ENCODE data around the gene MLLT1.

The MLLT1 gene

DNA sequence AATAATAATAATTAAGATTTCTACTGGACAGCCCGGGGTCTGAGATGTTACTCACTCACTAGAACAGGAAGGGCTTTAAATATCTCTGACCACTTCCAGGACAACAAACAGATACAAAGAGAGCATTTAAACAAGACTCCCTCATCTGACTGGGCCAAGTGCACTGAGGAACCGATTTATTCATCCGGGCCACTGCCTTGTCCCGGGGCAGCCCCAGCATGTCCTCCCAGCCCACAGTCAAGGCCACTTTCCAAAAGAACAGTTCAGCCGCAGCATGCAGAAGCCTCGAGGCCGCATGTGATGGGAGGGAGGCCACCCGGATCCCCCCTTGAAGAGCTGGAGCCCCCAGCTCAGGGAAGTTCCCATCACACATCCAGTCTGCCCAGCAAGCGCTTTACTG lies 30.5 kb downstream of the MLLT1 start:
- FAIRE-seq: no peak

DNA sequence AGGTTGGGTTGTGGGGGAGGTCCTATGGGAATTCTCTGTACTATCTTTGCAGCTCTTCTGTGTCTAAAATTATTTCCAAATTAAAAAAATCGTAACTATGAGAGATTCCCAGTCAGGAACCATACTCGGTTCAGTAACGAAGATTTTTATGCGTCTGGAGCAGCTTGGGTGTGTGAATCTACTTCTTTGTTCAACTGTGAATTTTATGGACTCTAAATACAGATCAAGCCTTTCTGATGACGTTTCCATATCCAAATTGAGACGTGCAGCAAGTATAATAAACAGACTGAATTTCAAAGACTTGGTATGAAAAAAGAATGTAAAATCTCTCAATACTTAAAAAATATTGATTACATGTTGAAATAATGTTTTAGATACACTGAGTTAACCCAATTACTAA lies 30.9 kb downstream of the MLLT1 start:
- DNase-seq (ENCODE audit: insufficient read length, low spot score) (no peak), FAIRE-seq (no peak)
- no peak for TF ChIP-seq POLR2AphosphoS5 (IDR thresholded peaks at IDR 0.05; ENCODE audit: low read depth, low read length)
- no peak for TF ChIP-seq TAF1 (IDR thresholded peaks at IDR 0.05; ENCODE audit: low read depth, low read length)
- no peak for TF ChIP-seq PAX5 (IDR thresholded peaks at IDR 0.05; ENCODE audit: insufficient read depth, low read length, severe bottlenecking)
- no peak for TF ChIP-seq SPI1 (IDR thresholded peaks at IDR 0.05; ENCODE audit: low read depth, low read length)
- no peak for TF ChIP-seq POU2F2 (IDR thresholded peaks at IDR 0.05; ENCODE audit: low read depth, low read length)
- TF ChIP-seq POLR2A (IDR thresholded peaks at IDR 0.05; ENCODE audit: low read depth, low read length): no peak

More for the DNA sequence above, 30.5 kb downstream of the MLLT1 start:
- TF ChIP-seq POU2F2 (IDR thresholded peaks at IDR 0.05; ENCODE audit: low read depth, low read length) (no peak), POLR2A (IDR thresholded peaks at IDR 0.05; ENCODE audit: low read depth, low read length) (no peak), SPI1 (IDR thresholded peaks at IDR 0.05; ENCODE audit: low read depth, low read length) (no peak), PAX5 (IDR thresholded peaks at IDR 0.05; ENCODE audit: insufficient read depth, low read length, severe bottlenecking) (no peak), TAF1 (IDR thresholded peaks at IDR 0.05; ENCODE audit: low read depth, low read length) (no peak), POLR2AphosphoS5 (IDR thresholded peaks at IDR 0.05; ENCODE audit: low read depth, low read length) (no peak)
- DNase-seq (ENCODE audit: insufficient read length, low spot score): no peak

DNA sequence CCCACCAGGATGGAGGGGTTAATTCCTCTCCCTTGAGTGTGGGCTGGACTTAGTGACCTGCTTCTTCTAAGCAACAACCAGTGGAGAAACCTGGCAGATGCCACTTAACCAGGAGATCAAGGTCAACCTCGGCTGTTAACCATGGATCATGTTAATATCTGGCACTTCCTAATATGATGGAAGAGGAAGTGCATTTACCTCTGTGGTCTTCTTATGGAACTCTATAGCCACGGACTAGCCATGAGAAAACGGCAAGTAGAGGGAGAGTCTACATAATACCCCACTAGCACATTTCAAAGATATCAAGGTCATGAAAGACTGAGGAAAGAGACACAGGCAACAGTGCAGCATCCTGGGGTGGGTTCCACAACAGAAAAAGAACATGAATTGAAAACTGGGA lies 31.4 kb downstream of the MLLT1 start:
- no peak for TF ChIP-seq PAX5 (IDR thresholded peaks at IDR 0.05; ENCODE audit: insufficient read depth, low read length, severe bottlenecking)
- TF ChIP-seq SPI1 (IDR thresholded peaks at IDR 0.05; ENCODE audit: low read depth, low read length): peak; percentile 74
- DNase-seq (ENCODE audit: insufficient read length, low spot score) (no peak), FAIRE-seq (peak; percentile 78)

DNA sequence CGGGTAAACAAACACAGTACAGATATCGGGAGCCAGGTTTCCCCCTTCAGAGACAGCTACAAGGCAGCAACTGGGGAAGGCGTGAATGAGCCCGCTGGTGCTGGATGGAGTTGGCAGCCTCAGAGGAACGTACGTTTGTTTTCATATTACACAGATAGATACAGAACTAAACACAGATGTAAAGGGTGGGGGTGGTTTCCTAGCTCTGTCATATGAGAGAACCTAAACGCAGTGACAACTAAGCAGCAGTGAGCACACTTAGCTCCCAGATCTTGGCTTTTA lies 32.8 kb downstream of the MLLT1 start:
- TF ChIP-seq PAX5 (IDR thresholded peaks at IDR 0.05; ENCODE audit: insufficient read depth, low read length, severe bottlenecking) (no peak), SPI1 (IDR thresholded peaks at IDR 0.05; ENCODE audit: low read depth, low read length) (no peak), POLR2AphosphoS5 (IDR thresholded peaks at IDR 0.05; ENCODE audit: low read depth, low read length) (no peak)
- DNase-seq (ENCODE audit: insufficient read length, low spot score) (no peak), FAIRE-seq (no peak)

DNA sequence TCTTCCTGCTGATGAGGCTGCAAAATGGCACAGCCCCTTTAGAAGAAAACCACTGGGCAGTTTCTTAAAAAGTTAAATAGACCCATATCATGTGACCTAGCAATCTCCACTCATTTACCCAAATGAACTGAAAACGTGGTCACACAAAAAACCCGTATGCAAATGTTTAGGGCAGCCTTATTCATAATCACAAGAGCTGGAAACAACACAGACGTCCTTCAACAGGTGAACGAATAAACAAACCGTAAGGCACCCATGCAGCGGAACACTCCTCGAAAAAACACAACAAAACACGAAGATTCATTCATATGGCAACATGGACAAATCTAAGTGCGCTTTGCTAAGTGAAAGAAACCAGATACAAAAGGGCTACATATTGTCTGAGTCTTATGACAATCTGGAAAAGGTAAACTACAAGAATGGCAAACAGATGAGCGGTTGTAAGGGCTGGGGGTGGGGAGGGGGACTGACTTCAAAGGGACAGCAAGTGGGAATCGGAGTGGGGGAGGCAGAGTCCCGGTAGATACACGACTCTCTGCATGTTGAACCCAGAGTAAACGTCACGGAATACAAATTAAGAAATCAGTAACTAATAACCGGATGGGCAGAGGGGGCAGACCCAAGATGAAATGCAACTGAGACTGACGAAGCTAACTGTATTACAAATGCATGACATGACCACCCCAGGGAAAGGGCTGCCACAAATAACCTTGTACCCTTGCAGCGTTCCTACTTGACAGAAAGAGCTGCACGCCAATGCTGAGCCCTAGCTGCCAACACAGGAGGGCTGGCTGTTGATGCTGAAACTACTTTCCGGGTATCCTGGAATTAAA lies 33.4 kb downstream of the MLLT1 start:
- no peak for TF ChIP-seq PAX5 (IDR thresholded peaks at IDR 0.05; ENCODE audit: insufficient read depth, low read length, severe bottlenecking)
- TF ChIP-seq SPI1 (IDR thresholded peaks at IDR 0.05; ENCODE audit: low read depth, low read length): no peak
- no peak for TF ChIP-seq POU2F2 (IDR thresholded peaks at IDR 0.05; ENCODE audit: low read depth, low read length)
- TF ChIP-seq POLR2AphosphoS5 (IDR thresholded peaks at IDR 0.05; ENCODE audit: low read depth, low read length): no peak
- TF ChIP-seq TAF1 (IDR thresholded peaks at IDR 0.05; ENCODE audit: low read depth, low read length): no peak
- no peak for TF ChIP-seq POLR2A (IDR thresholded peaks at IDR 0.05; ENCODE audit: low read depth, low read length)
- no peak for DNase-seq (ENCODE audit: insufficient read length, low spot score)
- no peak for FAIRE-seq

DNA sequence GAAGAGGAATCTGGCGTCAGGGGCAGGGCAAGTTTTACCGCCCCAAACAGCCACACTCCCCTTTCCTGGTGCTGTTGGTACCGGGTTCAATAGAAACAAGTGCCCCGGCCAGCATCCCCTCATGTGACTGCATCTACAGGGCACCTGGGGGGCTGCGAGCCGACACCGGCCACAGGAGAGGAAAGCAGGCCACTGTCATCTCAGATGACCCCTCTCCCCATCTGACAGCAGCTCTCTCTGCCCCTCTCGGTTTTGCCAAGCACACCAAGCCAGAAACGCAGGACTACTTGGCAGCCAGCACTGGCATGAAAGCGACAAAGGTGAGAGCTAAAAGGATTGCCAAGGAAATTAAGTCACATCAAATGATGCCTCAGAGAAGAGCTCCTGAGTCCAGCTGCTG lies 37.1 kb downstream of the MLLT1 start:
- FAIRE-seq: no peak
- no peak for DNase-seq (ENCODE audit: insufficient read length, low spot score)

DNA sequence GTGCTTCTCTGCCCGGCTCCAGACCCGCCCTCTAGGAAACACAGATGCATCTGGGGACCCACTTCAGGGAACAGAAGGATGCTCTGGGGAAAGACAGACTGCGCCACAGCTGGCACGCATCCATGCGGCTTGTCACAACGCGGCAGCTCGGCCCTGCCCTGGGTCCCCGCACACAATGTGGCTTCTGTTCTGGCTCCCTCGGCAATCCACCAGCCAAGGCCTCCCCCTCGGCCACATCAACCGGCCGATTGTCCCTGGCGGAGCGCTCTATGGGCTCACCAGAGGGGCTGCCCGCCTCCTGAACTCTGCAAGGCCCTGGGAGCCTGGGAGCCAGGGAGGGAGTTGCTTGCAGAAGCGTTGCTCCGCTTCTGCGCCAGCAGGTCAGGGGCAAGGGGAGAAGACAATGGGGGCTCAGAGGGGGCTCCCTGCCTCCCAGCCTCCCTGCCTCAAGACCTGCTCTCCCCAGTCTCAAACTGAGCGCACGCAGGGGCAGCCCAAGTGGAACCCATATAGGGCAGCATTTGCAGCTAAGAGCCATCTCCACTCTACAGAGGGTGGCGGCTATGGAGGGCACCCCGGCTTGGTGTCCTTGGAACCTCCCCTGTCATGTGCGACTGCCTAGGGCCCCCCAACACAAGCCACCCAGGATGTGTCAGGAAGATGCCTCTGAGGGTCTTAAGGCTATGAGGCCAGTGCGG lies 37.9 kb downstream of the MLLT1 start:
- TF ChIP-seq SPI1 (IDR thresholded peaks at IDR 0.05; ENCODE audit: low read depth, low read length) (no peak), TAF1 (IDR thresholded peaks at IDR 0.05; ENCODE audit: low read depth, low read length) (no peak), POLR2AphosphoS5 (IDR thresholded peaks at IDR 0.05; ENCODE audit: low read depth, low read length) (no peak), POLR2A (IDR thresholded peaks at IDR 0.05; ENCODE audit: low read depth, low read length) (no peak), PAX5 (IDR thresholded peaks at IDR 0.05; ENCODE audit: insufficient read depth, low read length, severe bottlenecking) (no peak), POU2F2 (IDR thresholded peaks at IDR 0.05; ENCODE audit: low read depth, low read length) (no peak)
- DNase-seq (ENCODE audit: insufficient read length, low spot score) (no peak), FAIRE-seq (peak; percentile 13)

More for the DNA sequence above, 37.1 kb downstream of the MLLT1 start:
- TF ChIP-seq TAF1 (IDR thresholded peaks at IDR 0.05; ENCODE audit: low read depth, low read length): no peak
- TF ChIP-seq POLR2AphosphoS5 (IDR thresholded peaks at IDR 0.05; ENCODE audit: low read depth, low read length): no peak
- TF ChIP-seq SPI1 (IDR thresholded peaks at IDR 0.05; ENCODE audit: low read depth, low read length): no peak
- no peak for TF ChIP-seq POU2F2 (IDR thresholded peaks at IDR 0.05; ENCODE audit: low read depth, low read length)
- TF ChIP-seq POLR2A (IDR thresholded peaks at IDR 0.05; ENCODE audit: low read depth, low read length): no peak
- TF ChIP-seq PAX5 (IDR thresholded peaks at IDR 0.05; ENCODE audit: insufficient read depth, low read length, severe bottlenecking): no peak

DNA sequence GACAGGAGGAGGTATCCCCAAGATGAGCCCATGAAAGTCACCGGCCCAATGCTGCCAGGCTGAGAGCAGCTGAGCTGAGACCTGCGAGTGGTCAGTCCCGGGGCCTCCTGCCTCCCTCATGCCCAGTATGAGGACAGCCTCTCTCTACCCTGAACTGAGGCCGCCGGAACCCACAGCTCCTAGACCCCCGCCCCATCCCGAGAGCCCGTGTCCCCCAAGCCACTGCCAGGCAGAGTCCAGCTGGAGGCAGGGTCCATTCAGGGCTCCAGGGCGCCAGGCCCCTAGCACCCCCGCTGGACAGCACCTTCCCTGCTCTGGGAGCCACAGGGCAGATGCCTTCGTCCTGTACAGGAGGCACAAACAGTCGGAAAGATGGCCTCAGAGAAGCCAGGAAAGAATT lies 38.7 kb downstream of the MLLT1 start:
- FAIRE-seq: no peak
- no peak for DNase-seq (ENCODE audit: insufficient read length, low spot score)
- TF ChIP-seq TAF1 (IDR thresholded peaks at IDR 0.05; ENCODE audit: low read depth, low read length): no peak
- no peak for TF ChIP-seq POLR2A (IDR thresholded peaks at IDR 0.05; ENCODE audit: low read depth, low read length)
- no peak for TF ChIP-seq POLR2AphosphoS5 (IDR thresholded peaks at IDR 0.05; ENCODE audit: low read depth, low read length)
- no peak for TF ChIP-seq SPI1 (IDR thresholded peaks at IDR 0.05; ENCODE audit: low read depth, low read length)
- no peak for TF ChIP-seq PAX5 (IDR thresholded peaks at IDR 0.05; ENCODE audit: insufficient read depth, low read length, severe bottlenecking)
- no peak for TF ChIP-seq POU2F2 (IDR thresholded peaks at IDR 0.05; ENCODE audit: low read depth, low read length)

DNA sequence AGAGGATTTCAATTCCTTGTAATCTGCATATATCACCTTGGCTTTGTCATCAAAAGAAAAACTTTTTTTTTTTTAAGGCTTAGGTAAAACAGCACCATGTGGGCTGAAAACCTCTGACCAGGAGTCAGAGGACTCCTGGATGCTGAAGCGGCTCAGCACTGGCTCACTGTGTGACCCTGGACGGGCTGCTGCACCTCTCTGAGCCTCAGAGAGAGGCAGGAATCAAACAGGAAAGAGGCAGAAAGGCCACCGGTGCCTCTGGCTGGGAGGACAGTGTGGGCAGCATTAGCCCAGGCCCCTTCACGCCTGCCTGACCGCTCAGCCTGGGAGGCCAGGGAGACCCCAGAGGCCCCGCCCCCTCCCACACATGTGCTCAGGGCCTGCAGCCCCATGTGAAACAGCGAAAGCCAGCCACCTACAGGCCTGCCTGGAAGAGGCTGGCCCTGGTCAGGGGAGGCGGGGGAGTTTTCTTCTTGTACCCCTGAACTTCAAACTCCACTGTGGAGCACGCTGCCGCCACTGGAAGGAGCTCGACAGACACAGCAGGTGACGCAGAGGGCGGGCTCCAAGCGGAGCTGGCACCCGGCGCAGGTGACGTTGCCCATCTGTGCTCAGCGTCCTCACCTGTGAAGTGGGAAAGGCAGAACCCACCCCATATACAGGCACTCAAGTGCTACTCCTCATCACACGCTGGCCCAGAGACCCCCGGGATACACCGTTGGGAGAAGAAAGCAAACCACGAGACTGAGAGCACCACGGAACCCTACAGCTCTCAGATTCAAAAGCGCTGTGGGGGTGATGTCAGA lies 39.7 kb downstream of the MLLT1 start:
- TF ChIP-seq PAX5 (IDR thresholded peaks at IDR 0.05; ENCODE audit: insufficient read depth, low read length, severe bottlenecking): no peak
- no peak for TF ChIP-seq TAF1 (IDR thresholded peaks at IDR 0.05; ENCODE audit: low read depth, low read length)
- TF ChIP-seq SPI1 (IDR thresholded peaks at IDR 0.05; ENCODE audit: low read depth, low read length): no peak
- TF ChIP-seq POU2F2 (IDR thresholded peaks at IDR 0.05; ENCODE audit: low read depth, low read length): no peak
- TF ChIP-seq POLR2A (IDR thresholded peaks at IDR 0.05; ENCODE audit: low read depth, low read length): no peak
- TF ChIP-seq POLR2AphosphoS5 (IDR thresholded peaks at IDR 0.05; ENCODE audit: low read depth, low read length): no peak
- peak; percentile 6 for DNase-seq (ENCODE audit: insufficient read length, low spot score)
- FAIRE-seq: no peak

All from GM12891 (cell line).